GM12864 (cell line): ENCODE results near the gene DCDC2C.

Source experiments
- DNase-seq: peaks from one replicate; pipeline ENCODE4 v3.0.0-alpha.2; 2011; ENCODE audit warnings: low read depth
- H3K4me3 ChIP-seq: 2 replicates; pipeline ENCODE4 v1.5.1; 2011; ENCODE audit warnings: mild to moderate bottlenecking, low read depth, low read length, control low read depth
- CTCF ChIP-seq: IDR thresholded peaks from 2 replicates; pipeline ENCODE4 v1.5.1; 2011; ENCODE audit warnings: low read depth, mild to moderate bottlenecking, moderate library complexity, low read length, control low read depth, inconsistent platforms; ENCODE audit errors: missing control alignments

Gene DCDC2C

GRCh38 chr2:3665886-3666612, 37.3 kb upstream of the DCDC2C start:
- TF ChIP-seq CTCF: no peak
- no peak overlapping the region for H3K4me3 ChIP-seq
- no peak for DNase-seq

- no peak overlapping the region for H3K4me3 ChIP-seq
- DNase-seq: no peak
- TF ChIP-seq CTCF: no peak
Measured at GRCh38 chr2:3666613-3666975, 36.8 kb upstream of the DCDC2C start.

GRCh38 chr2:3667151-3667631, 36.2 kb upstream of the DCDC2C start:
- TF ChIP-seq CTCF: no peak
- H3K4me3 ChIP-seq: no peak overlapping the region
- no peak for DNase-seq

GRCh38 chr2:3669656-3670055, 33.7 kb upstream of the DCDC2C start:
- no peak for TF ChIP-seq CTCF
- H3K4me3 ChIP-seq: no peak overlapping the region
- DNase-seq: no peak

GRCh38 chr2:3670376-3670775, 33.0 kb upstream of the DCDC2C start:
- TF ChIP-seq CTCF: no peak
- H3K4me3 ChIP-seq: no peak overlapping the region
- no peak for DNase-seq

GRCh38 chr2:3670941-3671340, 32.4 kb upstream of the DCDC2C start:
- no peak for DNase-seq
- no peak for TF ChIP-seq CTCF
- no peak overlapping the region for H3K4me3 ChIP-seq
